ENCODE measurements around the gene SMYD5.

GRCh38 chr2:73237168-73237567, 23.1 kb downstream of the SMYD5 start:
- TF ChIP-seq, protein P1, sequence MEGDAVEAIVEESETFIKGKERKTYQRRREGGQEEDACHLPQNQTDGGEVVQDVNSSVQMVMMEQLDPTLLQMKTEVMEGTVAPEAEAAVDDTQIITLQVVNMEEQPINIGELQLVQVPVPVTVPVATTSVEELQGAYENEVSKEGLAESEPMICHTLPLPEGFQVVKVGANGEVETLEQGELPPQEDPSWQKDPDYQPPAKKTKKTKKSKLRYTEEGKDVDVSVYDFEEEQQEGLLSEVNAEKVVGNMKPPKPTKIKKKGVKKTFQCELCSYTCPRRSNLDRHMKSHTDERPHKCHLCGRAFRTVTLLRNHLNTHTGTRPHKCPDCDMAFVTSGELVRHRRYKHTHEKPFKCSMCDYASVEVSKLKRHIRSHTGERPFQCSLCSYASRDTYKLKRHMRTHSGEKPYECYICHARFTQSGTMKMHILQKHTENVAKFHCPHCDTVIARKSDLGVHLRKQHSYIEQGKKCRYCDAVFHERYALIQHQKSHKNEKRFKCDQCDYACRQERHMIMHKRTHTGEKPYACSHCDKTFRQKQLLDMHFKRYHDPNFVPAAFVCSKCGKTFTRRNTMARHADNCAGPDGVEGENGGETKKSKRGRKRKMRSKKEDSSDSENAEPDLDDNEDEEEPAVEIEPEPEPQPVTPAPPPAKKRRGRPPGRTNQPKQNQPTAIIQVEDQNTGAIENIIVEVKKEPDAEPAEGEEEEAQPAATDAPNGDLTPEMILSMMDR (IDR thresholded peaks at IDR 0.05): no peak
- TF ChIP-seq POLR2AphosphoS5 (IDR thresholded peaks at IDR 0.05): no peak
